ENCODE measurements around the gene RHOT1. TPM values are rescaled to one million over a fixed set of nuclear protein-coding genes. Genes with fewer than 3 reads are reported as not detected.
A peak's percentile ranks its signal among the peaks of the same experiment; 100 is the strongest.
"Not testable (repeated sequence)": the region's sequence is repeated elsewhere in the genome, so short reads cannot be mapped to it uniquely, and the experiment has no call there.

RHOT1 gene
- 23.0 TPM in 2 replicates for total RNA-seq (2022)
- Bru-seq, nascent RNA: percentile 68 among the genes with signal in this experiment
- percentile 74 among the genes with signal in this experiment for BruChase-seq, experiment 1, labeled RNA remaining after a 6-hour chase
- BruChase-seq, experiment 2, labeled RNA remaining after a 2-hour chase: percentile 73 among the genes with signal in this experiment
- long read RNA-seq, transcript RHOT1-205 (20 exons, 2,516 nt): major isoform, 6 of 30 reads
- long read RNA-seq, transcript RHOT1-204 (20 exons, 2,960 nt): minor isoform, 5 of 30 reads
- long read RNA-seq, partial matches to known transcripts: 2 of 30 reads
- long read RNA-seq, other reads (novel, unspliced or antisense): 11 of 30 reads

DNA sequence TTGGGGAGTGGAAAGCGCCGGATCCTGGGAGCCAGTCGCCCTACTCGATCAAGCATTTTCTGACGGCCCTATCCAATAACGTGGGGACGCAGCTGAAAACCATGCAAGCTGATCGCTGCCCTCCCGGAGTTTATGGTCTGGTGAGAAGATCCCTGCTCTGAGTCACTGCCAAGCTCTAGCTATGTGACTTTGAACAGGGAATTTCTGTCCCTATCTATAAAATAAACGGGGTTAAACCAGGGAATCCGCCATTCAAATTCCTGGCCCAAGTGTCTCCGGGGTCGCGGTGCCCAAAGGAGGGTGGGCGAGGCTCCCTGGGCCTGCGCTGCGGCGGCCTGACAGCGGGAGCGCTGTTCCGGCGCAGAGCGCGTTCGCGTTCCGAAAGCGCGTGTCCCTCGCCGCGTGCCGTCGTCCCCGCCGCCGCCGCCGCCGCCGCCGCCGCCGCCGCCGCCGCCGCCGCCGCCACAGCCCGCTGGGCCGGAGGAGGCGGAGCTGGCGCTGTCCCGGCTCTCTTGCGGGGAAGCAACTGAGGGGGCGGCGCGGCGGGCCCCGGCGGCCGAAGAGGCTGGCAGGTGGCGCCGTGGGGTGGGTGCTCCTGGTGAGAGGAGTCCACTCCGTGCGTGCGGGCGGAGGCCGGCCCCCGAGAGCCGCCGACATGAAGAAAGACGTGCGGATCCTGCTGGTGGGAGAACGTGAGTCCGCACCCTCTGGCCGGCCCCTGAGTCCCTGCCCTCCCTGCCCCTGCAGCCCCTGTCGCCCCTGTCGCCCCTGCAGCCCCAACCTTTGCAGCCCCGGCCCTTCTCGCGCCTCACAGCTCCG, at the start of gene RHOT1:
Gene RHOT1 (plus strand): TSS at position 465 of the 819 bp plus-strand sequence. CDS start 191 bp downstream, at position 656.
- Mint-ChIP-seq H3K9me3 (ENCODE audit: low read depth, unreplicated experiment) (no peaks in the 10 kb centered on the region), H3K36me3 (ENCODE audit: insufficient read depth, unreplicated experiment) (peaks cover 18% of the 10 kb centered on the region), H3K27ac (ENCODE audit: unreplicated experiment) (peak within 1 kb of the TSS; percentile 78), H3K27me3 (ENCODE audit: unreplicated experiment) (no peaks in the 10 kb centered on the region), H3K4me3 (ENCODE audit: low read depth, unreplicated experiment) (peak within 1 kb of the TSS; percentile 97), H3K4me1 (ENCODE audit: low read depth, unreplicated experiment) (no peaks in the 10 kb centered on the region)
- CTCF ChIA-PET: interaction anchor here (0.6 to 1.3 kb wide), 3 partner anchors 17 to 137 kb away, joined by 3 to 5 read pairs (median 4); no protein-coding TSS in a partner anchor
- intact Hi-C loops (cut with micrococcal nuclease; ENCODE audit: unreplicated experiment): no loop called here
- BruUV-seq (replicated peaks): no TSS peak
- TF ChIP-seq, protein P1, sequence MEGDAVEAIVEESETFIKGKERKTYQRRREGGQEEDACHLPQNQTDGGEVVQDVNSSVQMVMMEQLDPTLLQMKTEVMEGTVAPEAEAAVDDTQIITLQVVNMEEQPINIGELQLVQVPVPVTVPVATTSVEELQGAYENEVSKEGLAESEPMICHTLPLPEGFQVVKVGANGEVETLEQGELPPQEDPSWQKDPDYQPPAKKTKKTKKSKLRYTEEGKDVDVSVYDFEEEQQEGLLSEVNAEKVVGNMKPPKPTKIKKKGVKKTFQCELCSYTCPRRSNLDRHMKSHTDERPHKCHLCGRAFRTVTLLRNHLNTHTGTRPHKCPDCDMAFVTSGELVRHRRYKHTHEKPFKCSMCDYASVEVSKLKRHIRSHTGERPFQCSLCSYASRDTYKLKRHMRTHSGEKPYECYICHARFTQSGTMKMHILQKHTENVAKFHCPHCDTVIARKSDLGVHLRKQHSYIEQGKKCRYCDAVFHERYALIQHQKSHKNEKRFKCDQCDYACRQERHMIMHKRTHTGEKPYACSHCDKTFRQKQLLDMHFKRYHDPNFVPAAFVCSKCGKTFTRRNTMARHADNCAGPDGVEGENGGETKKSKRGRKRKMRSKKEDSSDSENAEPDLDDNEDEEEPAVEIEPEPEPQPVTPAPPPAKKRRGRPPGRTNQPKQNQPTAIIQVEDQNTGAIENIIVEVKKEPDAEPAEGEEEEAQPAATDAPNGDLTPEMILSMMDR (IDR thresholded peaks at IDR 0.05; ENCODE audit: unreplicated experiment): peak; percentile 67
- peak; percentile 83 for DNase-seq

DNA sequence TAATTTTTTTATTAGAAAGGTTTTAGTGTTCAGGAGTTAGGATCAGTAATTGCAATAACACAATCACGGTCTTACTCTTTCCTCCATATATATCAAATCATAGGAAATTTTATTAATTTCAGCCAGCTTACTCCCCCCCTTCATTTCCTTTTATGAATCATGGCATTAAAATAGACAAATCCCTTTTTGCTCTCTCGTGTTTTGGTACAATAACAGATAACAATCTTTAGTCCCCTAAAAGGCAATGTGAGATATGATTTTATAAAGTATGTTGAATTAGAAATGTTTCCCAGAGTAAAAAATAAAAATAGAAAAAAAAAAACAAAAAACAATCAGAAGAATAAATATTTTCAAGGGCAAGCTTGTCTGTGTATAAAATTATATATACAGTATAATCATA, 42.6 kb upstream of the RHOT1 start:
- Mint-ChIP-seq H3K27me3 (ENCODE audit: unreplicated experiment) (no peaks in the 10 kb centered on the region), H3K4me1 (ENCODE audit: low read depth, unreplicated experiment) (peaks cover 19% of the 10 kb centered on the region), H3K27ac (ENCODE audit: unreplicated experiment) (no peak overlapping the region), H3K36me3 (ENCODE audit: insufficient read depth, unreplicated experiment) (no peaks in the 10 kb centered on the region), H3K9me3 (ENCODE audit: low read depth, unreplicated experiment) (no peaks in the 10 kb centered on the region), H3K4me3 (ENCODE audit: low read depth, unreplicated experiment) (no peak overlapping the region)
- BruUV-seq (replicated peaks): no TSS peak
- intact Hi-C loops (cut with micrococcal nuclease; ENCODE audit: unreplicated experiment): no loop called here
- CTCF ChIA-PET: no interaction called here
- no peak for DNase-seq
- TF ChIP-seq, protein P1 (IDR thresholded peaks at IDR 0.05; ENCODE audit: unreplicated experiment): no peak

DNA sequence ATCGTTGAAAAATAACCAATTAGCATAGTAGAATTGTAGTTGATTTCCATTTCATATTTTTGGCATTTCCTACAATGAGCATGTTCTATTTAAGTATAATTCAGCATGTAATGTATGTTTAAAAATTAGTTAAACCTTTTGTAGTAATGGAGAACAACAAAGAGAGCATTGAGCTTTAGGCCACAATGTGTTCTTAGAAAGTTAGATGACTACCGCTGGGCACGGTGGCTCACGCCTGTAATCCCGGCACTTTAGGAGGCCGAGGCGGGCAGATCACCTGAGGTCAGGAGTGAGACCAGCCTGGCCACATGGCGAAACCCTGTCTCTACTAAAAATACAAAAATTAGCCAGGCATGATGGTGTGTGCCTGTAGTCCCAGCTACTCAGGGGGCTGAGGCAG, 42.0 kb upstream of the RHOT1 start:
- intact Hi-C loops (cut with micrococcal nuclease; ENCODE audit: unreplicated experiment); H3K9me3 Mint-ChIP-seq (ENCODE audit: low read depth, unreplicated experiment); H3K36me3 Mint-ChIP-seq (ENCODE audit: insufficient read depth, unreplicated experiment); H3K27ac Mint-ChIP-seq (ENCODE audit: unreplicated experiment); CTCF ChIA-PET; H3K27me3 Mint-ChIP-seq (ENCODE audit: unreplicated experiment); H3K4me3 Mint-ChIP-seq (ENCODE audit: low read depth, unreplicated experiment); DNase-seq; BruUV-seq (replicated peaks): not testable (repeated sequence)
- peaks cover 19% of the 10 kb centered on the region for H3K4me1 Mint-ChIP-seq (ENCODE audit: low read depth, unreplicated experiment)

DNA sequence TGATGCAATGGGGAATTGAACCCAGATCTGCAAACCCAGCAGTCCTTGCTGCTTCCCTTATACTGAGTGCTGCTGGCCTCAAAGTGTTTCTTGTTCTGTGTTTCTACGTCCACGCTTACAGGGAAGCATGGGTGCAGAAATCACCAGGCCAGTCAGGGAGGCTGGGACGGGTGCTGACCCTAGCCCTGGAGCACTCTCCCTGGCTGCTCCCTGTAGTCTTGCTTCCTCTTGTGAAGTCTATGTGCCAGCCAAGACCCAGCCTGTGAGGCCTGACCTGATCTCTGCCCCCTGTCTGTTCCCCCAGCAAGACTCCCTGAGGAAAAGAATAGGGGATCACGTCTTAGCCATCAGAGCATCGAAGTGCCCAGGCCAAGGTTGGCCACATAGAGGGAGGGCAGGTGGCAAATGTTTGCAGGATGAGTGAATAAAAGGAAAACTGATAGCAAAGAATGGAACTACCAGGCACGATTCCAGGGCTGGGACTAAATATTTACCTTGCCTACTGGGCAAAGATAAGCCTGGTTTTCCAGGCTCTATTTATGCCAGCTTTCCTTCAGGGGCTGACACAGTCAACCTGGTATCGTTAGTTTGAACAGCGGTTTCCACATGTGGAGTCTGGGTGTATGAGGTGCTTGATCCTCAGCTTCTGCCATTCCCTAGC, 41.2 kb upstream of the RHOT1 start:
- intact Hi-C loops (cut with micrococcal nuclease; ENCODE audit: unreplicated experiment): no loop called here
- BruUV-seq (replicated peaks): no TSS peak
- Mint-ChIP-seq H3K4me3 (ENCODE audit: low read depth, unreplicated experiment) (no peak overlapping the region), H3K36me3 (ENCODE audit: insufficient read depth, unreplicated experiment) (no peaks in the 10 kb centered on the region), H3K4me1 (ENCODE audit: low read depth, unreplicated experiment) (peaks cover 19% of the 10 kb centered on the region), H3K27ac (ENCODE audit: unreplicated experiment) (no peak overlapping the region), H3K27me3 (ENCODE audit: unreplicated experiment) (no peaks in the 10 kb centered on the region), H3K9me3 (ENCODE audit: low read depth, unreplicated experiment) (no peaks in the 10 kb centered on the region)
- TF ChIP-seq, protein P1 (IDR thresholded peaks at IDR 0.05; ENCODE audit: unreplicated experiment): no peak
- CTCF ChIA-PET: interaction anchor here (0.7 kb wide), 1 partner anchor 262 kb away, joined by 6 read pairs; no protein-coding TSS in a partner anchor
- DNase-seq: peak; percentile 24
